Endothelial cell (in vitro differentiated cells): ENCODE data around the gene PCARE. TPM values are rescaled to one million over a fixed set of nuclear protein-coding genes. Genes with fewer than 3 reads are reported as not detected.
A peak's percentile ranks its signal among the peaks of the same experiment; 100 is the strongest.

ENCODE experiments used
- DNase-seq: peaks from one replicate; pipeline ENCODE4 v3.0.0; 2021; ENCODE audit warnings: low spot score
- H3K27ac Mint-ChIP-seq: one replicate; pipeline ENCODE4 v1.8.0; 2021; ENCODE audit warnings: mixed read lengths, inconsistent platforms; ENCODE audit not compliant: unreplicated experiment
- H3K27me3 Mint-ChIP-seq: one replicate; pipeline ENCODE4 v1.8.0; 2021; ENCODE audit warnings: mild to moderate bottlenecking, moderate library complexity, mixed read lengths, inconsistent platforms; ENCODE audit not compliant: unreplicated experiment
- H3K36me3 Mint-ChIP-seq: one replicate; pipeline ENCODE4 v1.8.0; 2021; ENCODE audit warnings: mild to moderate bottlenecking, low read depth, mixed read lengths, inconsistent platforms; ENCODE audit not compliant: unreplicated experiment
- H3K4me1 Mint-ChIP-seq: one replicate; pipeline ENCODE4 v1.8.0; 2021; ENCODE audit warnings: mild to moderate bottlenecking, mixed read lengths, inconsistent platforms; ENCODE audit not compliant: unreplicated experiment
- H3K4me3 Mint-ChIP-seq: one replicate; pipeline ENCODE4 v1.8.0; 2021; ENCODE audit warnings: mild to moderate bottlenecking, mixed read lengths, inconsistent platforms; ENCODE audit not compliant: unreplicated experiment
- H3K9me3 Mint-ChIP-seq: one replicate; pipeline ENCODE4 v1.8.0; 2021; ENCODE audit warnings: mixed read lengths, inconsistent platforms; ENCODE audit not compliant: unreplicated experiment
- total RNA-seq: library from RNA; stranded (reverse); fragmentation: NEBNext Ultra II Directional; extraction: Animal tissue kit (Norgen Biotek cat#: 25700); gene quantifications from one replicate; pipeline ENCODE4 v1.2.1, GENCODE V29; 2021; ENCODE audit not compliant: unreplicated experiment
- TF ChIP-seq, protein P1 (sequence below): fragments of 200-600 bp; sonication (generic); IDR thresholded peaks from one replicate; pipeline ENCODE4 v1.5.0; 2021; ENCODE audit warnings: antibody characterized with exemption; ENCODE audit not compliant: unreplicated experiment

The PCARE gene
- total RNA-seq, 1 donor from 2014 or later, result not detected

DNA sequence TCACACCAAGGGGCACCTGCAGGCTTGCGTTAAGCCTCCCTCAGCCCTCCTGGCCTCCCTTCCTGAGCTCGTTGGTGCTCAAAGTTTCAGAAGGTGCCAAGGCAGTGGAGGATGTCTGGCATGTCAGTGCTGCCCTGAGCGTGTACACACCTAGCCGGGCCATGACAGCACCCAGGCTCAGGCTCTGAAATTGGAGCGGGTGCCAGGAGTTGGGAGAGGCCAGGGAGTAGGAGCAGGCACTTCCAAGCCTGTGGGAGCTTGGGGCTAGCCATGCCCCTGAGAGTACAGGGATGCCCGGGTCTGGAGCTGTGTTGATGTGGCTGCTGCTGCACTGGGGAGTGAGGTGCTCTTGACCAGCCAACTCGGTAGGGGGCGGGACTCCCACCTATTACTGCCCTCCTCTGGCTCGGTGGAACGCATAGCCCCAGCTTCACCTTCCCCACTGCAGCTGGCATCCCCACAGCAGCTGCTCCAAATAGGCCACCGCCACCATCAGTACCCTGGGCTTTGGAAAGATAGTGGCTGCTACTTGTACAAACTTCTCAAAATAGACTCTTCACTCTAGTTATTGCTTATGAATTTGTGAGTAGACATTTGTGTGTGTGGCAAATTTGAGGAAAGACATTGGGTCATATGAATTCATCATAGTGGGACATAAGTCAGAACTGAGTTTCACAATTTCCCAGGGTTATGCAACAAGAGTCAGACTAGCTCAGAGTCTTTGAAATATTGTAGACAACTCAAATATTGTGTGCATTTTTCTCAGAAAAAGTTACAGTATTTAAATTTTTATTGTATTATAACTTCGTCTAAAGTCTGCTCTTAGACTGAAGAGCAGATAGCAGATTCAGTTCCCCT is 6.8 kb upstream of the PCARE start:
- Mint-ChIP-seq H3K4me3 (no peak overlapping the region), H3K4me1 (no peaks in the 10 kb centered on the region), H3K9me3 (no peaks in the 10 kb centered on the region), H3K36me3 (peaks cover 3% of the 10 kb centered on the region), H3K27me3 (no peaks in the 10 kb centered on the region), H3K27ac (peak overlapping the region; percentile 14)
- DNase-seq, result no peak
- TF ChIP-seq, protein P1, sequence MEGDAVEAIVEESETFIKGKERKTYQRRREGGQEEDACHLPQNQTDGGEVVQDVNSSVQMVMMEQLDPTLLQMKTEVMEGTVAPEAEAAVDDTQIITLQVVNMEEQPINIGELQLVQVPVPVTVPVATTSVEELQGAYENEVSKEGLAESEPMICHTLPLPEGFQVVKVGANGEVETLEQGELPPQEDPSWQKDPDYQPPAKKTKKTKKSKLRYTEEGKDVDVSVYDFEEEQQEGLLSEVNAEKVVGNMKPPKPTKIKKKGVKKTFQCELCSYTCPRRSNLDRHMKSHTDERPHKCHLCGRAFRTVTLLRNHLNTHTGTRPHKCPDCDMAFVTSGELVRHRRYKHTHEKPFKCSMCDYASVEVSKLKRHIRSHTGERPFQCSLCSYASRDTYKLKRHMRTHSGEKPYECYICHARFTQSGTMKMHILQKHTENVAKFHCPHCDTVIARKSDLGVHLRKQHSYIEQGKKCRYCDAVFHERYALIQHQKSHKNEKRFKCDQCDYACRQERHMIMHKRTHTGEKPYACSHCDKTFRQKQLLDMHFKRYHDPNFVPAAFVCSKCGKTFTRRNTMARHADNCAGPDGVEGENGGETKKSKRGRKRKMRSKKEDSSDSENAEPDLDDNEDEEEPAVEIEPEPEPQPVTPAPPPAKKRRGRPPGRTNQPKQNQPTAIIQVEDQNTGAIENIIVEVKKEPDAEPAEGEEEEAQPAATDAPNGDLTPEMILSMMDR, result no peak

GRCh38 chr2:29079887-29080286 is 5.6 kb upstream of the PCARE start:
- TF ChIP-seq, protein P1, result no peak
- Mint-ChIP-seq H3K27ac (no peak overlapping the region), H3K36me3 (peaks cover 3% of the 10 kb centered on the region), H3K4me3 (no peak overlapping the region), H3K9me3 (no peaks in the 10 kb centered on the region), H3K27me3 (no peaks in the 10 kb centered on the region), H3K4me1 (no peaks in the 10 kb centered on the region)
- DNase-seq, result no peak

DNA sequence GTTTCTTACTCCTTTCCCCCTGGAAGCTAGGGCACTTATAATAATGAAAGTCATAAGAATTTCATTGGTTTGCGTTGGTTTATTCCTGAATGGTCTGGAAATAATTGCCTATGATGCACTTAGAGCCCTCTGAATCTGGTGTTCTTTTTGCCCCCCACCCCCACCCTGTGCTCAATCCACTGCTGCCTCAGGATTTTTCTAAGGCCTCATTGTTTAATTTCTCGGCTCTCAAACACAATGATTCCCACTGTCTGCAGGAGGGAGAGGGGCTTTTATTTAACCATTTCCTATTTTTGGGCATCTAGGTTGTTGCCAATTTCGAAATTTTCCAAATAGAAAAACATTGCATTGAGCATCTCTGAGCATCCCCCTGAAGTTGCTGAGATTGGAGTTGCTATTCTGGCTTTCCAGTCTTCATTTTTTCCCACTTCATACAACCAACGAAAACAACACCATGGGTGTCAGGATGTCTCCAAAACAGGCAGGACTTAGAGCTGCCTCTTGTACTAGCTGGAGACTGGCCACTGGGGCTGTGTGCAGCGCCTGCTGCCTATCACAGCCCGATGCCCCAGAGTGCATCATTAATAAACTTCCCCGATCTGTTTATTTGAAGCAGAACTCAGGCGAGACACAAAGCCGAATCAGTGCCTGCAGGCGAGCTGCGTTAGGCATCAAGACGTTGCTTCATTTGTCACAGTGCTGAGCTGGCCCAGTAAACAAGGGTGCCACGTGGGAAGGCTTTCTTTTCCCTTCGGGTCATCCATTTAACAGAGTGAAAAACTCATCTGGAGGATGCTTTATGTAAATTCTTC is 1.8 kb upstream of the PCARE start:
- Mint-ChIP-seq H3K36me3 (peaks cover under 1% of the 10 kb centered on the region), H3K9me3 (no peaks in the 10 kb centered on the region), H3K4me1 (no peaks in the 10 kb centered on the region), H3K27me3 (peaks cover 4% of the 10 kb centered on the region), H3K27ac (no peak overlapping the region), H3K4me3 (no peak overlapping the region)
- TF ChIP-seq, protein P1, result no peak
- no peak for DNase-seq

DNA sequence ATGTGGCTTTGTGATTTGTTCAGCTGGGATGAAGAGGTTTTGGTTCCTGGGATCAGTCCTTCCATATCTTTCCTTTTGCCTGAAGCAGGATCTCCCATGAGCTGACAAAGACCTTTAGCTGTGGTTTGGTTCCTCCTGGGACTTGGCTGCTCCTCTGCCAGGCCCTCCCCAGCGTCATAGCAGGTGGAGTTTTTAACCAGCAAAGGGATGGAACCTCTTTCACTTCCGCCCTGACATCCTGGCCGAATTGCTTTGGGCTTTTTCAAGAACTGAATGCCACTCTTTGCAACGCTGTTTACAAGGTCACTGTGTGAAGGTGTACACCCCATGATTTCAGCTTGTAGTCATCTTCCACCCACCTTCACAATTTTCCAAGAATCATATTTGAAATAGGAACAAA is 390 bp downstream of the PCARE start:
- Mint-ChIP-seq H3K36me3 (no peaks in the 10 kb centered on the region), H3K27me3 (peaks cover 4% of the 10 kb centered on the region), H3K27ac (no peak overlapping the region), H3K4me3 (no peak overlapping the region), H3K4me1 (no peaks in the 10 kb centered on the region), H3K9me3 (no peaks in the 10 kb centered on the region)
- TF ChIP-seq, protein P1, result no peak
- no peak for DNase-seq
